Choroid plexus epithelial cell (primary cell): ENCODE results near the gene MARF1.
"Not testable (repeated sequence)": the region's sequence is repeated elsewhere in the genome, so short reads cannot be mapped to it uniquely, and the experiment has no call there.

Experiments used
- DNase-seq: peaks from one replicate; pipeline ENCODE4 v3.0.0-alpha.2; 2010; ENCODE audit warnings: low read depth
- H3K4me3 ChIP-seq: 2 replicates; pipeline ENCODE4 v1.5.1; 2011; ENCODE audit warnings: low read depth, mild to moderate bottlenecking, control low read depth, low read length, moderate library complexity
- CTCF ChIP-seq: conservative IDR thresholded peaks from 2 replicates; pipeline ENCODE4 v1.5.1; 2011; ENCODE audit warnings: low read depth, mild to moderate bottlenecking, control low read depth, inconsistent platforms, low read length, moderate library complexity

Gene MARF1

GRCh38 chr16:15652293-15653001 lies 9.5 kb upstream of the MARF1 start:
- DNase-seq: no peak
- H3K4me3 ChIP-seq: no peak overlapping the region
- no peak for TF ChIP-seq CTCF

GRCh38 chr16:15650698-15651171 lies 7.8 kb upstream of the MARF1 start:
- TF ChIP-seq CTCF: no peak
- H3K4me3 ChIP-seq: peak overlapping the region; percentile 88
- peak; percentile 29 for DNase-seq

GRCh38 chr16:15650019-15650697 lies 7.2 kb upstream of the MARF1 start, which contains the start of gene NDE1:
Gene NDE1, plus strand, starts transcription at chr16:15650245. Its CDS starts 14,534 bp downstream, at chr16:15664779.
- DNase-seq: peak; percentile 88
- TF ChIP-seq CTCF: no peak
- H3K4me3 ChIP-seq: peak within 1 kb of the TSS; percentile 88

DNA sequence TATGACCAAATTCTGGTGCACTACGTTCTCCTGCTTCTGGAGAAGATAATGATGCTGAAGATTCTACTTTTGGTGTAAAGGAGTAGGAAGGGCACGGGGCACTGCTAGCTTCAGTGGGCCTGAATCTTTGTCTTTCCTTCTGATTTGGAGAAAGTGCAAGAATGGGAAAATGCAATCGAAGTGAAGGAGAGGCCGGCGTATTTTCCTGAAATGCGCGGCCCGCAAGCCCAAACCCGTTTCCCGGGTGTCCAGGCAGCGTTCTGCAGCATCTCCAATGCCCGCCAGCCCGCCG lies 6.7 kb upstream of the MARF1 start:
- H3K4me3 ChIP-seq: peak overlapping the region; percentile 88
- TF ChIP-seq CTCF: no peak
- DNase-seq: no peak

- not testable (repeated sequence) for DNase-seq, H3K4me3 ChIP-seq
These were observed 6.4 kb upstream of the MARF1 start for GRCh38 chr16:15649311-15649710.

- TF ChIP-seq CTCF: no peak
- H3K4me3 ChIP-seq: no peak overlapping the region
- DNase-seq: no peak
These were observed 5.3 kb upstream of the MARF1 start for GRCh38 chr16:15648135-15648730.

DNA sequence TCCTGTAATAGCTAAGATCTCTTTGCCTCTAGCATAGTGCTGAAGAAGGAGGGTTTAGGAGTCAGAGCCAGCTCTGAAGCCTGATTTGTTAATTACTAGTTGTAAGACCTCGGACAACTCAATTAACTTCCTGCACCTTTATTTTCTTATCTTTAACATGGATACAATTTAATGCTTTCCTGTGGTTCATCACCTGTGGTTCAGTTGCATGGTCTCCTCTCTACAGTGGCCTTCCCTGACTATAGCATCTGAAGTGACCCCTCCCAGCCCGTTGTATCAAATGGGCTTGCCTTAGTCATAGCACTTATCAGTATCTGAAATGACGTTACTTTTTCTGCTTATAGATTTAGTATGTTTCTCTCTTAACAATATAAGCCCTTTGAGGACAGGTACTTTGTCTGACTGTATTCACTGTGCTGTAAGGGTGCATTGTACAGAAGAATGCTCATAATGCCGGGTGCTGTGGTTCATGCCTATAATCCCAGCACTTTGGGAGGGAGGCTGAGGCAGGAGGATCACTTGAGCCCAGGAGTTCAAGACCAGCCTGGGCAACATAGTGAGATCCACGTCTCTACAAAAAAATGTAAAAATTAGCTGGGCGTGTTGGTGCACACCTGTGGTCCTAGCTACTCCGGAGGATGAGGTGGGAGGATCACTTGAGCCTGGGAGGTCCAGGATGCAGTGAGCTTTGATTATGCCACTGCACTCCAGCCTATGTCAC lies 4.5 kb upstream of the MARF1 start:
- no peak for TF ChIP-seq CTCF
- H3K4me3 ChIP-seq: no peak overlapping the region
- DNase-seq: no peak

- DNase-seq, H3K4me3 ChIP-seq: not testable (repeated sequence)
These were observed 3.8 kb upstream of the MARF1 start for GRCh38 chr16:15646557-15647293.

DNA sequence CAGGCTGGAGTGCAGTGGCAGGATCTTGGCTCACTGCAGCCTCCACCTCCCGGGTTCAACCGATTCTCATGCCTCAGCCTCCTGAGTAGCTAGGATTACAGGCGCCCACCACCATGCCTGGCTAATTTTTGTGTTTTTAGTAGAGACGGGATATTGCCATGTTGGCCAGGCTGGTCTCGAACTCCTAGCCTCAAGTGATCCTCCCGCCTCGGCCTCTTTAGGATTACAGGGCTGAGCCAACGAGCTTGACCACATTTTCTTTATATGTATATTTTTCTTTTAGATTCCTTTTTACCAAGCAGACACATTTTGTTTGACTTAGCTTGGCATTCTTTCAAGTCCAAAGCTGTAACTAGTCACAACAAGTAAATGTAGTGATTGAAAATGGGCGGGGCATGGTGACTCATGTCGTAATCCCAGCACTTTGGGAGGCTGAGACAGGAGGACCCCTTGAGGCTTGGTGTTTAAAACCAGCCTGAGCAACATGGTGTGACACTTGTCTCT lies 2.1 kb upstream of the MARF1 start:
- H3K4me3 ChIP-seq: not testable (repeated sequence)
- DNase-seq: peak; percentile 88
